ENCODE data around the gene KCNQ1.
"Not testable (repeated sequence)": the region's sequence is repeated elsewhere in the genome, so short reads cannot be mapped to it uniquely, and the experiment has no call there.

The KCNQ1 gene

GRCh38 chr11:2630679-2631078 lies 185.9 kb downstream of the KCNQ1 start:
- Histone ChIP-seq H3K79me2 (ENCODE audit: insufficient read depth, low read length) (no peaks in the 10 kb centered on the region), H3K9me2 (ENCODE audit: low read depth, low read length) (no peaks in the 10 kb centered on the region), H3K4me2 (ENCODE audit: low read length) (no peak overlapping the region), H2AFZ (ENCODE audit: low read length) (no peak overlapping the region), H3K9ac (ENCODE audit: low read length) (no peak overlapping the region), H4K20me1 (ENCODE audit: insufficient read depth, low read length) (no peaks in the 10 kb centered on the region), H3K27me3 (ENCODE audit: insufficient read depth, low read length) (no peaks in the 10 kb centered on the region), H3K27ac (ENCODE audit: low read depth, low read length, poor library complexity, severe bottlenecking) (no peak overlapping the region), H3F3A (ENCODE audit: insufficient read depth, low read length) (no peaks in the 10 kb centered on the region), H3K4me3 (ENCODE audit: low read depth, low read length, poor library complexity, severe bottlenecking) (no peak overlapping the region), H3K4me1 (ENCODE audit: insufficient read depth, low read length, severe bottlenecking) (no peaks in the 10 kb centered on the region), H3K36me3 (ENCODE audit: insufficient read depth, low read length) (no peaks in the 10 kb centered on the region), H3K9me3 (ENCODE audit: low read length) (peaks cover 13% of the 10 kb centered on the region; the same call in 1 of the 2 replicates)
- no peak for TF ChIP-seq EZH2 (IDR thresholded peaks at IDR 0.05; ENCODE audit: borderline replicate concordance, low read length)

GRCh38 chr11:2631161-2631560 lies 186.4 kb downstream of the KCNQ1 start:
- Histone ChIP-seq H3F3A (ENCODE audit: insufficient read depth, low read length) (no peaks in the 10 kb centered on the region), H3K27me3 (ENCODE audit: insufficient read depth, low read length) (no peaks in the 10 kb centered on the region), H3K9me2 (ENCODE audit: low read depth, low read length) (no peaks in the 10 kb centered on the region), H3K4me3 (ENCODE audit: low read depth, low read length, poor library complexity, severe bottlenecking) (no peak overlapping the region), H3K36me3 (ENCODE audit: insufficient read depth, low read length) (no peaks in the 10 kb centered on the region), H3K27ac (ENCODE audit: low read depth, low read length, poor library complexity, severe bottlenecking) (no peak overlapping the region), H3K9me3 (ENCODE audit: low read length) (peaks cover 13% of the 10 kb centered on the region; the same call in 1 of the 2 replicates), H3K79me2 (ENCODE audit: insufficient read depth, low read length) (no peaks in the 10 kb centered on the region), H3K4me1 (ENCODE audit: insufficient read depth, low read length, severe bottlenecking) (no peaks in the 10 kb centered on the region), H3K9ac (ENCODE audit: low read length) (no peak overlapping the region), H3K4me2 (ENCODE audit: low read length) (no peak overlapping the region), H4K20me1 (ENCODE audit: insufficient read depth, low read length) (no peaks in the 10 kb centered on the region), H2AFZ (ENCODE audit: low read length) (no peak overlapping the region)
- no peak for TF ChIP-seq EZH2 (IDR thresholded peaks at IDR 0.05; ENCODE audit: borderline replicate concordance, low read length)
- no peak for TF ChIP-seq CTCF (IDR thresholded peaks at IDR 0.05; ENCODE audit: low read length)

- not testable (repeated sequence) for H3K4me3 ChIP-seq (ENCODE audit: low read depth, low read length, poor library complexity, severe bottlenecking); H3K27me3 ChIP-seq (ENCODE audit: insufficient read depth, low read length); H3K27ac ChIP-seq (ENCODE audit: low read depth, low read length, poor library complexity, severe bottlenecking); H3K9me2 ChIP-seq (ENCODE audit: low read depth, low read length); H3K36me3 ChIP-seq (ENCODE audit: insufficient read depth, low read length); H3K79me2 ChIP-seq (ENCODE audit: insufficient read depth, low read length); H3K9me3 ChIP-seq (ENCODE audit: low read length); H3K4me1 ChIP-seq (ENCODE audit: insufficient read depth, low read length, severe bottlenecking); H3K9ac ChIP-seq (ENCODE audit: low read length); H4K20me1 ChIP-seq (ENCODE audit: insufficient read depth, low read length); H2AFZ ChIP-seq (ENCODE audit: low read length); H3F3A ChIP-seq (ENCODE audit: insufficient read depth, low read length); H3K4me2 ChIP-seq (ENCODE audit: low read length)
Observed at GRCh38 chr11:2639763-2640162, 195.0 kb downstream of the KCNQ1 start.

GRCh38 chr11:2641623-2642022 lies 196.8 kb downstream of the KCNQ1 start:
- no peak overlapping the region for H3K9ac ChIP-seq (ENCODE audit: low read length)
- H3K36me3 ChIP-seq (ENCODE audit: insufficient read depth, low read length) = no peaks in the 10 kb centered on the region; the same call in 1 of the 2 replicates
- no peaks in the 10 kb centered on the region for H3K4me1 ChIP-seq (ENCODE audit: insufficient read depth, low read length, severe bottlenecking)
- peaks cover 6% of the 10 kb centered on the region for H3K9me3 ChIP-seq (ENCODE audit: low read length)
- no peak overlapping the region for H3K4me3 ChIP-seq (ENCODE audit: low read depth, low read length, poor library complexity, severe bottlenecking)
- H3K79me2 ChIP-seq (ENCODE audit: insufficient read depth, low read length) = no peaks in the 10 kb centered on the region
- no peaks in the 10 kb centered on the region for H3K9me2 ChIP-seq (ENCODE audit: low read depth, low read length)
- H2AFZ ChIP-seq (ENCODE audit: low read length) = no peak overlapping the region
- no peak overlapping the region for H3K4me2 ChIP-seq (ENCODE audit: low read length)
- no peaks in the 10 kb centered on the region for H4K20me1 ChIP-seq (ENCODE audit: insufficient read depth, low read length)
- no peaks in the 10 kb centered on the region for H3K27me3 ChIP-seq (ENCODE audit: insufficient read depth, low read length)
- H3F3A ChIP-seq (ENCODE audit: insufficient read depth, low read length) = no peaks in the 10 kb centered on the region
- H3K27ac ChIP-seq (ENCODE audit: low read depth, low read length, poor library complexity, severe bottlenecking) = no peak overlapping the region
- no peak for TF ChIP-seq EZH2 (IDR thresholded peaks at IDR 0.05; ENCODE audit: borderline replicate concordance, low read length)
- no peak for TF ChIP-seq CTCF (IDR thresholded peaks at IDR 0.05; ENCODE audit: low read length)
